ENCODE measurements around the gene PITPNB.

Gene PITPNB

DNA sequence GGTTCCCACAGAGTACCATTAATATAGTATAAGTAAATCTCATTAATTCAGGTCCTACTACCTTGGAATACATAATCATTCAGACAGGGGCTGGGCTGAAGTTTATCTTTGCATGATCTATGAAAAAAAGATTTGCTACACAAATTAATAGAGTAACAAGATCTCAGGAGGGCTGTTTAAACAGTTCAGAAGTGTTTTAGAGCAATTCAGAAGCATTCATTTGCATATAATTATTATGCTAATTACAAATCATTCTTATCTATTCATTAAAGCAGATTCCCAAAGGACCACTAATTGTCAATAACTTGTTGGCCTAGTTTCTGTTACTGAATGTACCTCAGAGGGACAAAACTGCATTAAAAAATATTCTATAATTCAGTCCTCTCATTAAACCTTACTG, 40.5 kb downstream of the PITPNB start:
- no peak for DNase-seq

DNA sequence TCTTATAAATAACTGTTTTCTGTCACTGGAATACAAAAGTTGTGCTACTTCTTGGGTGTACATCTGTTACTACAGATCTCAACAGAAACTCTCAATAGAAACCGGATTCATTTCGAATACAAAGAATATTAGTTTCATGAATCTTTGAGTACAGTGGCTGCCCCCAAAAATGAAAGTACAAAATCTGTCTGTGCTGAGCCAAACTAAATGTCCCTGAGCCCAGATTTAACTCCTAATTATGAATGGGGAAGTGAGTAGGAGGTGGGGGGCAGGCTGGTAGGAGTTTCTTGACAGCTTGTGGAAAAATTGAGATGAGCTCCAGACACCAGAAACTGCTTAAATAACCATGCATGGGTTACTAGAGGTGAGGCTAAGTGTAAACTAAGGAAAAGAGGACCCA, 41.6 kb downstream of the PITPNB start:
- no peak for DNase-seq

DNA sequence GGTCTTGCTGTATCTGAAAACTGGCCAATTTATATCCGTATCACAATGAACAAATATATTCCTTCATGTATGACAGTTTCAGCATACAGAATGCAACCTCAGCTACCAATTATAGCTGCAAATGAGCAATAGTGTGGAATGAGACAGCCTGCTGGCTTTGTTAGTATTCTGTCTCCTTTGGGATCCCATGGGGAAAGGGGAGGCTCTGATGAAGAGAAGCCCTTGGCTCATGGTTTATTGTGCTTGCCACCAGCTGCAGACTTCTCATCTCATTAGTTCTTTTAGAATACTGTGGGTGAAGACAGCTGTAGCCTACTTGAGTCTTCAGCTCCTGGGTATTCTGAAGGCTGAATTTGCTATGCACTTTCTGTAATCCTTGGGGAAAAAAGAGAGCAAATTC, 42.4 kb downstream of the PITPNB start:
- peak; percentile 87 to 92 for DNase-seq

DNA sequence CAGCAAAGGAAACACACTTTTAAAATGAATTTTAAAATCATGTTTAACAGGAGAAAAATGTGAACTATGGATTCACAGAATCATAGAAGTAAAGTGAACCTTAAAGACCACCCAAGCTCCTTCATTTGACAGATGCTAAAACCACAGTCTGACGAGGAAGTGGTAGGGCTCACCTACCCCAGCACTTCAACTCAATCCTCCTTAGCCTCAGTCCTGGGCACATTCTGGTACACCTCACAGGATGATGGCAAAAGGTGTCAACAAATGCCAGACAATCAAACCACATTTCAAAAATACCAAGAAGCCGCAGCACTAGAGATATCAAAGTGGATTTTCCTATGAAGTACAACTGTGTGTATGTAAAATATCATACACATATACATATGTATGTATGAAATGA, 43.1 kb downstream of the PITPNB start:
- no peak for DNase-seq

DNA sequence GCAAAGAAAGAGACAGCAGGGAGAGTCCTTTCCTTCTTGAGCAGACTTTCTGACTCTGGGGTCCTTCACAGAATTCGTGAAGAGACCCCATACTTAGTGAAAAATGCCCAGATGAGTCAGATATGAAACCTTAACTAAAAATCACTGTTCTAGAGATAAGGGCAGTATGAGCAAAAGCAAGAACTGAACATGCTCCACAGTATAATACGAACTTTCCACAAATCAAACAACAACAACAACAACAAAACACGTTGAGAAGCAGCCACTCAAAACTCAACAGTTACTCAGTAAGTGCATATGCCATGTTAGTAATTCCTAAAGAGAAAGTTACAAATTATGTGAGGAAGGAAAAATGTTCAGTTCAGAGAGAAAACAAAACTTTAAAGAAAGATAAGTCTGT, 44.3 kb downstream of the PITPNB start:
- no peak for DNase-seq

DNA sequence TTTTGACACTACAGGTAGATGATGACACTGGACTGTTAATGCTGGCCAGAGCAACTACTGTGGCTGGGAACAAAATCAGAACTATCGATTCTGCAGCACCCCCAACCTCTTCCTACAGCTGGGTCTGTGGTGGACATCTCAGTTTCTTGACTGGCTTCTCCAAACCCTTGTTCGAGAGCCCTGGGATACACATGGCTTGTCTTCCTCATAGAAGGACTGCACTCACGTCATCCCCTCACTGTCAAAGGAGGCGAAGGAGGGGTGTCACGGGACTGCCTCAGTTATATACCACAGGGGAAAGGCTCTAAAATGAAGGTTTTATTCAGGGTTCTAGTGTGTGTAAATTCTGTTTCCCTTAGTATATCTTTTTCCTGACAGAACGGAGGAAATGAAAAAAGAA, 44.9 kb downstream of the PITPNB start:
- DNase-seq = no peak

DNA sequence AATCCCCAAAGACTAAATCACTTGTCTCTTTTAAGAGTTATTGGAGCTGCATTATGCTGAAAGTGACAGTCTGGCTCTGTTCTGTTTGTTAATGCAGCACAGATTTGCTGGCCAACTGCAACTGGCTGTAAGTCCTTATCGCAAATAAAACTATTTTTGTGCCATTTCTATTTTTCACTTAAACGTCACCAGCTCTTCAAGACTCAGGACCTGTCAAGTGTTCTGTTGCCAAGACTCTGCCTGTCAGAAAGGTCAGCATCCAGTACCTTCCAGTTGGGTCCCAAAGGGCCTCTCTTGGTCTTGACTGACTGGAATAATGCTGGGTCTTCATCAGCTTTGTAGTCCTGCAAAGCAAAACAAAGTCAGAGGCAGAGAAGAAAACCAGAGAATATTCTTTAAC, 45.6 kb downstream of the PITPNB start:
- DNase-seq = no peak

DNA sequence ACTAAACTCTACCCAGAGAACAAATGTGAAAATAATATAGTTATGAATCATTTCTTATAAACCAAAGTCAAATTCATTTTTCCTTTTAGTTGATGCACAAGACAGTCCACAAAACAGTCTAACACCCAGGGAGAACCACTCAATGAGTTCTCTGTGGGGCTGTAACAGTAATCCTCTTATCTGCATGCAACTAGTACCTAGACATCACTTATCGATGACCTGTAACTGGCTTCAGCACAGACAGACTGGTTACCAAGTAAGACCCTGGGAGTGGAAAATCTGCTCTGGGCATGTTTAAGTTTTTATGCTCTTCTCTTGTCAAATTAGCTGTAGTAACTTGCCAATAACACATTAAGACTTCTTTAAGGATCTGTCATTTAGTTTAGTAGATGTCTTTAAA, 46.6 kb downstream of the PITPNB start:
- DNase-seq = no peak

DNA sequence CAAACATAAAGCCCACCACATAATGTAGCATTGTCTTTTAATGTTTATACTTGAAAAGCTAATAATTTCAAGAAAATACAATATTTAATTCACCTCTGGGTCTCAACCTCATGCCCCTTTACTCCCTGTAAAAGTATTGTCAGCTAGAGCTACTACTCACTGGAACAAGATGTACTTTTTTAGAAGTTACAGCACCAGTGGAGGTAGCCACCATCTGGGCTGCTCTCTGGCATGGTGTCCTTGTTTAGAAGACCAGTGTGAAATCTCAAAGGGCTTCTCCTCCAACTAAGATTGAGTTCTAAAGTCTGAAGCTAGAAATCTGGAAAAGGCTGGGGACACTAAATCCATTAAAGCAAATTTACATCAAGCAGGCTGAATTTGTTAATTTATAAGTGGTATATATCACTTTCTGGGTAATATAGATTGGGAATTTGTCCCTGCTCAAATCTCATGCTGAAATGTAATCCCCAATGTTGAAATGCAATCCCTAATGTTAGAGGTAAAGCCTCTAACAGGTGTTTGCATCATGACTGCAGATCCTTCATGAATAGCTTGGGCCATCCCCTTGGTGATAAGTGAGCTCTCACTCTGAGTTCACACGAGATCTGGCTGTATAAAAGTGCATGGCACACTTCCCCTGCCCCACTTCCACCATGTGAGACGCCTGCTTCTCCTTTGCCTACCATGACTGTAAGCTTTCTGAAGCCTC, 47.6 kb downstream of the PITPNB start:
- no peak for DNase-seq

DNA sequence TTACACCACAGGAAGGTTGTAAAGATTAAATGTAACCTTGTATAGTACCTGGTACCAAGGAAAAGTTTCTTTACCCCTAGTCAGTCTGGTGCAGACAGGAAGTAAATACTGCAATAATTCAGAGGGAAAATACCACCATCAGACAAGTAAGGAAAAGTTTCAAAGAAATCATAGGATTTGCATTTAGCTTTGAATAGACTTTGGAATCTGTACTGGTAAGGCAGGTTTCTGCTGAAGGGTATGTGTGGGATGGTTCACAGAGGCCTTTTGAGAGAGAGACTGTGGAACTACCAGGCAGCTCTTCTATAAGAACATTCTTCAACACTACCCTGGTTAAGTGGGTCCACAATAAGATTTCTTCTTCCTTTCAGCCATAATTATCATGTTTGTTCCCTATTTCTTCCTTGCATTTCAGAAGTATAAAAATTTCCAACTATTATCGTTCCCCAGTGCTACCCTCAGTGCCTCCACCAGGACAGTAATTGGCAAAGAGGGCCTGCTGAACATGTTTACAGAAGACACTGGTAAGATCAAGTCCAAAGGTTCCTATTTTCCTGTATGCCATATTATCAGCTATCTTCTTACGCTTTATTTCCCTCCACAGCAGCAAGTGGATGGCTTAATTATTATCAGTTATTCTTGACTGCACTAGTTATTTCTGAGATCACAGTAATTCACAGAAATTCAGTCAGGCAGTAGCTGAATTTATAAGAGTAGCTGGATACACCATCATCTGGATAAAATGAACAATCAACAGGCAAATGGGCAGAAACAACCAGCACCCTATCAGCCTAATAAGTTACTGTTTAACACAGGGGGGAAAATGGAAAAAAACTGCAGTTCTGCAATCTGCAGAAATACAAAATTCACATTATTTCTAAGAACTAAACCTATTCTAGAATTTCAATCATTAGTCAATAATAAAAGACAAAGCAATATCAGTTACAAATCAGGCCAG, 48.5 kb downstream of the PITPNB start:
- no peak for DNase-seq

DNA sequence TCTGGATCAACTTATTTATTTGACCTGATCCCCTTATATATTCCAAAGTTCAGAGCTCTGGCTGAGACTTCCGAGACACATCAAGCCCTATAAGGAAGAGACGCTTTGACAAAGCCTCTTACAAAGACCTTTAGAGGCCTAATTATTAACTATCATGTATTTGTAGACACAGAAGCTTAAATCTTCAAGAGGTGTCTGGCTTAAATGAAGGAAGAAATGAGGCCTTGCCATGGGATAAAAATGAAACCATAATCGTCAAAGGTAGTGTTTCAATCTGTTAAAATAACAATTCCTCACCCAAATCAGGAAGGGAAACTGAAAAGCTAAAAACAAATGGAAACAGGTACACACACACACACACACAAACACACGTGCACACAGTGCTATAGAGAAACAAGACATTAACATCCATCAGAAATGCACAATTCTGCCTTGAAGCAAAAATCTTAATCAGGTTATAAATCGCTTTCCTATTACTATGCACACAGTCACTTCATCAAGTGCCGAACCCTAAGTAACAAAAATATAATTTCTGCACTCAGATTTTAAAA, 50.2 kb downstream of the PITPNB start:
- DNase-seq = no peak

DNA sequence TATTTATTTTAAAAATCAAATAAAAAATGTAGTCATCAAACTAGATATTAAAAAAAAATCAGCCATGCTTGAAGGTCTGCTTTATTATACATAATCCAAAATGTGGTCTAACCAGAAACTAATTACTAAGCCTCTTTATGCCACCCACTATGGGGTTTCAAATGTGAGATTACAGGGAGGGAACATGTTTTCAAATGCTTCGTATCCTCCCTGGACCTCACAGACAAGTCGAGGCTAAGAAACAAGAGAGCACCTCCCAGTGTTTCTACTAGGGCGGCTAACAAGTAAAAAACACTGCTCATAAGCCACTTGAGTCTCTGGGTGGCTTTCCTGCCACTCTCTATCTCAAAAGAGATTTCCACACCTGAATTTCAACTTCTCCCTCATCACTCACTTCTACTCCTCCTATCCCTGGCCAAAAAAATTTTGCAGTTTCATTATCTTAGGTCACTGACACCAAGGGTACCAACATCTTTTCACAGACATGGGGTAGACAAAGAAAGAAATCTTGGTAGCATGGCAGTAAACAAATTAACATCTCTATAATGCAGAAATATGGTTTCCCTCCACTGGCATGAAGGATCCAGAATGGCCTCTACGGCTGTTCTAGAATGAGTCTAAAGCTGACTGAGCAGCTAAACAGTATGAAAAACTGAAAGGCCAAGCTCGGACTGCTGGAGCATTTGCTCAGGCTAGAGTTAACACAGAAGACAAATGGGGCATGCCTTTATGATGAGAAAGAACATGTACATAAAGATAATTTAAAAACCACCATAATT, 50.9 kb downstream of the PITPNB start:
- DNase-seq = no peak

DNA sequence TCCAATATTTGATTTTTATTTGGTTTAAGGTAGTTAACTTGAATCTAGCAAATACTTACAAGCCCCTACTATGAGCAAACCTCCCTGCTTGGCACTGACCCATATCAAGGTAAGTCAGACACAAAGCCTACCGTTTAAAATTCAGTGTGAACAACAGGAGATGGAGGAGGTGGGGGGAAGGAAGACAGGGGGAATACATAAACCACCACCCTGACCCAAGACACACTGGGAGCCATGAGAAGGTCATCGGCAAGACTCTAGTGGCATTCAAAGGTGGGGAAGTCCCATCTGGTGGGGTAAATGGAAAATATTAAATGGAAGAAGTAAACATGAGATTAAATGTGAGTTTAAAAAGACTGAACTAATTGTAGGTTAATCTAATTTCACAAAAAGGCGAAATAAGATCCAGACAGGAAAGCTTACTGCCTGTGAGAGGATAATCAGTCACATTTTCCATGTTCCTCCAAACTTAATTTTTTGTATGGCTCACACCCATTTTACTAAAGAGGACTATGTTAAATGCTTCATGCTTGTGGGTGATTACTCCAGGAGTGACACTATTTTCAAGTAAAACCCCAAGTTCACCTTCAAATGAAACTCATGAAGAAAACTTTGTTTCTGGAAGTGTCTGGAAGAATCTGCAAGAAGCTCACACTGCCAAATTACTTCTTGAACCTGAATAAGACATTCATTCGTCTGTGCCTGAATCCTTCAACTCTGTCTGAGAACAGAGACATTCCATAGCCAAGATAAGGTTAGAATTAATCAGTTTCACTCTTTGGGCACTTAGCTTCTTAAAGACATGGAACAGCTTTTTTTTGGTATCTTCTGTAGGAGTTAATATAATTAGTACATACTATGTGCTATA, 51.7 kb downstream of the PITPNB start:
- no peak for DNase-seq

DNA sequence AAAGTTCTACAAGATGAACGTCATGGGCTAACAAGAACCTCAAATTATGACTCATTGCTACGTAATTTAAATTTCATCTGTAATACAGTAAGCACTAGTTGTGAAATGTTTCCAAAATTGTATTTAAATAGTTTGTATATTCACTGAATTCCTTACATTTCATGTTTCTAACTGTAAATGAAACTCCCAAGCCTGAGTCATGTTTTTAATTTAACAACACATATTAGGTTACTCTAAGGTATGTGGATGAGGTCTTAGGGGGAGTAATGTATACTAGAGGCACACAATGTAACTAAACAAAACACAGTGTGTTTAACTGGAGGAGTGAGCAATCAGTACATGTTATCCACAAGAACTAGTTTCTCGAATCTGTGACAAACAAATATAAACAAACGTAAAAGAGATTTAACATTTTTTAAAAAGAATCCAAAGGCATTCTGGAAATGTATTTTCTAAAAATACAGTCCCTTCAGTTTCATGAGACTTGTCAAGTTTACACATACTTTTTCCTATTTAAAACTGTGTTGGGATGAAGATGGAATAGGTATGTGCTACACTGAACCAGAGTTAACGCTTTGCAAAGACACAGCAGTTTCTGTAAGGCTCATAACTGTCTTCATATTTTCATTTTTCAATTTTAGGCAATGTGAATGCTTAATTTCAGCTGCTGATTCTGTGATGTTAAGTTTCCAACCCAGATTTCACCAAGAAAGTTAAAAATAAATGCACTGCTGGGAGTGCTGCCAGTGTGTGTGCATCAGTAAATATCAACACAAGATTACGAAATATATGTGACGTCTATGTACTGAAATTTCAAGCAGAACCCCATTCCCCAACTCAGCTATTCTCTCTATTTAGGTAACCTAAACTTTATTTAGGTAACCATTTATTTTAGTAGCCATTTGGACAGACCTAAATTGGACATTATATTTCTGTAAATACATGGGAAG, 52.6 kb downstream of the PITPNB start:
- DNase-seq = no peak

DNA sequence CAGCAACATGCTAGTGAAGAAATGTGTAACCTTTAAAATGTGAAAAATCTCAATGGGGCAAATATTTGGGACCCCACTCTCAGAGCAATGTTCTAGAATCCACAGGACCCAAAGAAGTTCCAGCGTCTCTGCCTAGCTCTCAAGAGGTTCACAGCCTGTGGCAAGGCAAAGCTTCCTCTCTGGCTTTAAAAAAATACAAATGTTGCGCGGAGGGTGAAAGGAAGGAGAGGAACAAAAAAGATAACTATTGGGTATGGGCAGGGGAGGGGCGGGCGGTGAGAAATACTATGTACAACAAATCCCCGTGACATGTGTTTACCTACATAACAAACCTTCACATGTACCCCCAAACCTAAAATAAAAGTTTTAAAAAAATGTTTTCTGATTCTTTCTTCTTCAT, 53.6 kb downstream of the PITPNB start:
- no peak for DNase-seq

DNA sequence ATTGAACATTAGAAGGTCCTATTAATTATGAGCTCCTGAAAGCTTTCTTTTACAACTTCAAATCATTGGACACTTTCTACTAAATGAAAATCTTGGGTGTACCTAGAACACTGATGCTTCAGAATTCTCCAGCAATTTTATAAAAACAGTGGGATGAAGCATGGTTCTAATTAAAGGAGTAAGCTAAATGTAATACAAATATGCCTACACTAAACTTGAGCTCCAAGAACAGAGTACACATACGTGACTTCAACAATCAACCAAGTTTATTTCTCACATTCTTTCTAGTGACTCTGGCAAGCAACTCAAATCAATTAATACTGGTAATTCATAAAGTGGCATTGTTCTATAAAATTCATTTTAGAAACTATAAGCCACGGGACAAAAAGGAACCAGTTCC, 55.5 kb downstream of the PITPNB start:
- no peak for DNase-seq

DNA sequence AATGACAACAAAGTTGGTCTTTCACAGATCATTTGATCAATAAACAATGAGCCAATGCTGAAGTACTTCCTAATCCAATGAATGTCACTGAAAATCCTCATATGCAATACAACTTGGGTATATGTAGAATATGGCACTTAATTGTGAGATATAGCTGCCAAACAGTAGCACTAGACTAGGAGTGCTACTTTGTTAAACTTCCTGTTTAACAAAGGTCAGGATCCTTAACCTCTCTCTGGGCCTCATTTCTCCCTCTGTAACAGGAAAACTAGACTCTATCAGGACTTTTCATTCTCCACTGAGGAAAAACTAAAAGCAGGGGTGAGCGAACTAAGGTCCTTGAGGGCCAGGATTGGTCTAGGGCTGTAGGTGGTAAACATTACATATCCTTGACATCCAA, 56.1 kb downstream of the PITPNB start:
- DNase-seq = no peak

DNA sequence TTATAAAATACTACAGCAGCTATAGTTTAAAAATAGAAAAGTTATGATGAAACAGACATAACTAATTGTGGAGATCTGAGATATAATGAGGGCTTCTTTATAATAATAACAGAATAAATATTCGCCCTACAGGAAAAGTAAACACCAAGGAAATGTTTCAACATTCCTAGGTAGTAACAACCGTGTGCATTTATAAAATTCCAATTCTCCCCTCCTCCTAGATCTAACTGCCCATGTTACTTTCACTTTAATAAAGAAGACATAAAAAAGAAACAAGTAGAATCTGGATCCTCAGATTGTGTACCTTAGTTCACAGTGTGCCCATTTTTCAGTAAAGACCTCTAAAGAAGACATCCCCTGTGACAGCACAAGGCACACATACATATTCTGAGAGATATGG, 59.7 kb downstream of the PITPNB start:
- no peak for DNase-seq

DNA sequence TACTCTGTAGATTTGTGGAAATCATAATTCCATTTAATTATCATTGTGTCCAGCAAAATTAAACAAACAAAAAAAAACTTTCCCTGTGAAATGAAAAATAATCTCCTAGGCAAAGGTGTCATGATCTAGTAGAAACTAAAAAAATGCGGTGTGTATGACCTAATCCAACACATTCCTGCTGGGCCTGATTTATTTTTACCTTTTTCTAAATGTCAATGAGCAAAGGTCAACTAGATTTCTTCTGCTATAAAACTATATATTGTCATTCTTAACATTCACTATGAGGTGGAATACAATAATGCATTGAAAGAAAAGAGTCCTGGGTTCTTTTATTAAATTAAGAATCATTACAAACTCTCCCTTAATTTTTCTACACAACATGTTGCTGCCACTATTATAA, 60.4 kb downstream of the PITPNB start:
- DNase-seq = no peak

DNA sequence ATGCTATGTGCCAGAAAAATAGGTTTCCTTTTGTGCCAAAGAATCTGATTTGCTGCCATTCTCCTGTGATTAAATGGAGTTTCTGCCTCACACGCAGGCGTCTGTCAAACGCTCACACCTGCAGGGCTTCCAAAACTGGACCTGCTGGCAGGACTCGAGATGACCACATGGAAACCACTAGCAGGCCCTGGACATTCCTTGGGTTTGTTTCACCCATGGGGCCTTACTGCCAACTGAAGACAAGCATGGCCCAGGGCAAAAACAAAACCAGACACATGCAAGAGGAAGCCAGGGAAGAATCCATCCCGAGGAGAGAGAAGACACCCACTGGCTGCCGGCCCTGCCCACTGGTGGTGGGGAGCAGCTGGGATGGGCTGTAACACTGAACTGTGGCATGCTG, 61.6 kb downstream of the PITPNB start:
- DNase-seq = no peak

DNA sequence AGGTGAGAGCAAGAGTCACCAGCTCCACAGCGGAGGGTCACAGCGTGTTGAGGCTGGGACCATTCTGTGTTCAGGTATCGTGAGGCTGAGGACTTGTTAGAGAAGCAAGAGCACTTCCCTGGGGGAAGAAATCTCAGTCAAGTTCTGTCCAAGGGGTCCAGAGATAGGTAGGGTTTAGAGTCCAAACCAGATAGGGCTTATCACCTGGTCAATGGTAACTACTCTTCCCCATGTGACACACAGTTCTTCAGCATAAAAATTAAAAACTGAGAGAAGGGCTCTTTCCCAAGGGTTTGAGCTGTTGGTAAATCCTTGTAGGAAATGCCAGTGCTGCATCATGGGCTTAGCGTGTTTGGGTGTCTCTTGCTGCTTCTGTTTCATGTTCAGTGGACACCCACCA, 62.7 kb downstream of the PITPNB start:
- DNase-seq = no peak

Measured in NCI-H1930 (cell line).